Stimulated activated CD4-positive, alpha-beta T cell treated with anti-CD3 and anti-CD28 coated beads, Interleukin-12 subunit alpha, Interleukin-12 subunit beta, amount 100 ng/mL, for 48 hours (primary cell): ENCODE measurements around the gene NISCH.

Experiments used
- DNase-seq, 3 donors: peaks; one replicate each; pipeline ENCODE4 v3.0.0-alpha.2; 2020; ENCODE audit warnings: low read depth in 2 of 3, low spot score in 1 of 3

NISCH gene

DNA sequence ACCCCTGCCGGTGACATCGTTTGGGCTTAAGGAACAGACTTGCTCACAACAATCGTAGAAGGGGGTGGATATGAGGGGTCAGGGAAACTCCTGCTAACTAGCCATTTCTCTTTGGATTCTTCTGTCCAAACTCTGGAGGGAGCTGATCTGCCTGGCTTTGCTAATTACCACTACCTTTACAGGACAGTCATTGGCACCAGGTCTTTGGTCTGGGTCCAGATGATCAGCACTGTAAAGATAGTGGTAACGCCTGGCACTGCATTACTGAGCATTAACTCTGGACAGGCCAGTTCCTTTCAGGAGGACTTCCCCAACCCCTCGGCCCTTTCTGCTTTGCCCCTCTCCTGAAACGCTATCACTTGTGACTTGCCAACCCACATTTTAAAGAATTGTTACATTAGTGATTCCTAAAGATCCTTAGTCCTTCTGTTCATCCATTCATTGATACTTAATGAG is 81.8 kb downstream of the NISCH start:
- no peak for DNase-seq

DNA sequence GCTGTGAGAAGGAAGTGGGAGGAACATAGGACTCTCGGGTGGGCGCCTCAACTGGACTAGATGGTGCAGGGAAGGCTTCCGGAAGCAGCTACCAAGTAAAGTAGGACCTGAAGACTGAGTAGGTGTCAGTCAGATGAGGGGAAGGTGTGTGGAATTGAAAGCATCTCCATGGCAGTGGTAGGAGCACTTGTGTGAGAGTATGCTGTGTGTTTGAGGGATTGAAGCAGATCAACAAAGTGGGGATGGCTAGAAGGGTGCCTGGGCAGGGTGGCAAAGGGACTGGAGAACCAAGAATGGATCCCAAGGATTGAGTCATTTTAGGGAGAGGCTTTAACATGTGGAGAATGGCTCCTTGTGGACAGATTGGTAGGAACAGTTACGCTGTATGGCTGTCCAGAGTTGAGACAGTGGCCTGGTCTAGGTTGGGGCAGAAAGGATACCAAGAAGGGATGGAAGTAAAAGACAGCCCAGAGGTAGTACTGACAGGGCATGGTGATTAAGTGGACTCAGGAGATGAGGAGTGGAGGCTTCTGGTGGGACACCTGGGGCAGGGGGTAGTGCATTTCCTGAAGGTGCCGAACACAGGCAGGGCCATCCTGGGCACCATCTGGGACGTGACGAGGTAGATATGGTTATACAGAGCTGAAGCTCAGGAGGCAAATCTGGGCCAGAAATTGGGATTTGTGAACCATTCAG is 82.5 kb downstream of the NISCH start:
- DNase-seq, result no peak

DNA sequence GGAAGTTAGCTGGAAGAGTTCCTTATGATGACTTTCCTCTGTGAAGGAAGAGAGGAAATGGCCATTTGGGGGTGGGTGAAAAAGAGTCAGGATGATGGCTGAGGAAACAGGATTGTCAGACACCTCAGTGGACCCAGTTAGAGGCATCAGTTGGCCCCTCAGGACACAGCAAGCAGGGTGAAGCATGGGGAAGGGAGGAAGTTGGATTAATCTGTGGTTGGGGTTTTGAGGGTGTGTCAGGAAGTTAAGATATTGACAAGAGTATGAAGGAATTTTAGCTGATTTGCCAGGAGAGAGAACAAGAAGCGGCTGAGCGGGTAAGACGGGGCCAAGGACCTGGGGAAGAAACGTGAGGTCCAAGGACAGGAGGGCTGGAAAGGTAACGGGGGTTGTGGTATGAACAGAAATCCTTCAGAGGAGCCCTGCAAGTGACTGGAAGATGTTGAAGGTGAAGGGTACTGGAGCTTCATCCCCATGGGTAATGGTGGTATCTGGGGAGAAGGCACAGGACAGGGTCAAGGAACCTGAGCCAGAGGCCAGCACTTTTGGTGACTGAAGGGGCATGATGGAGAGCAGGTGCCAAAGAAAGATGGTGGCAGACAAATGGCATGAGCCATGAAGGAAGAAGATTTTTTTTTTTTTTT is 83.7 kb downstream of the NISCH start:
- no peak for DNase-seq

DNA sequence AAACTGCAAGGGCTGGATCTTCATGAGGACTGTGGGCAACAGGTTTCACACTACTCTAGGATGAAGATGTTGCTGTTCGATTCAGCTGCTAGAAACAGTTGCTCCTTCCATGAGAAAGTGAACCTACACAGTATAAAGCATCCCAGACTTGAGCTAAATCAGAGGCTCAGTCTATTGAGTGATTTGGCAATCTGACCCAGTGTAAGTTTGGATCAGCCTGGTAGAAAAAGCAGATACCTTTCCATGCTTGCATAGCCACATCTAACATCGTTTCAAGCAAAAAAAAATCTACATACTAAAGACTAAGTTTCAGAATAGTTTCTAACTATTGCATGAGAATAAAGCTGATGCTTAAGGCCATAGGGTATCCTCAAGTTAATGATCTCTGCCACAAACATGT is 85.6 kb downstream of the NISCH start:
- no peak for DNase-seq
